HG02759 (cell line): Measurements from ENCODE around the gene RRAGD.

ENCODE experiments used
- ATAC-seq: cut with Tn5 transposase; IDR thresholded peaks from one replicate; pipeline ENCODE4 v1.9.1; 2021; ENCODE audit warnings: mild to moderate bottlenecking, moderate library complexity; ENCODE audit not compliant: unreplicated experiment

The RRAGD gene, protein sequence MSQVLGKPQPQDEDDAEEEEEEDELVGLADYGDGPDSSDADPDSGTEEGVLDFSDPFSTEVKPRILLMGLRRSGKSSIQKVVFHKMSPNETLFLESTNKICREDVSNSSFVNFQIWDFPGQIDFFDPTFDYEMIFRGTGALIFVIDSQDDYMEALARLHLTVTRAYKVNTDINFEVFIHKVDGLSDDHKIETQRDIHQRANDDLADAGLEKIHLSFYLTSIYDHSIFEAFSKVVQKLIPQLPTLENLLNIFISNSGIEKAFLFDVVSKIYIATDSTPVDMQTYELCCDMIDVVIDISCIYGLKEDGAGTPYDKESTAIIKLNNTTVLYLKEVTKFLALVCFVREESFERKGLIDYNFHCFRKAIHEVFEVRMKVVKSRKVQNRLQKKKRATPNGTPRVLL

DNA sequence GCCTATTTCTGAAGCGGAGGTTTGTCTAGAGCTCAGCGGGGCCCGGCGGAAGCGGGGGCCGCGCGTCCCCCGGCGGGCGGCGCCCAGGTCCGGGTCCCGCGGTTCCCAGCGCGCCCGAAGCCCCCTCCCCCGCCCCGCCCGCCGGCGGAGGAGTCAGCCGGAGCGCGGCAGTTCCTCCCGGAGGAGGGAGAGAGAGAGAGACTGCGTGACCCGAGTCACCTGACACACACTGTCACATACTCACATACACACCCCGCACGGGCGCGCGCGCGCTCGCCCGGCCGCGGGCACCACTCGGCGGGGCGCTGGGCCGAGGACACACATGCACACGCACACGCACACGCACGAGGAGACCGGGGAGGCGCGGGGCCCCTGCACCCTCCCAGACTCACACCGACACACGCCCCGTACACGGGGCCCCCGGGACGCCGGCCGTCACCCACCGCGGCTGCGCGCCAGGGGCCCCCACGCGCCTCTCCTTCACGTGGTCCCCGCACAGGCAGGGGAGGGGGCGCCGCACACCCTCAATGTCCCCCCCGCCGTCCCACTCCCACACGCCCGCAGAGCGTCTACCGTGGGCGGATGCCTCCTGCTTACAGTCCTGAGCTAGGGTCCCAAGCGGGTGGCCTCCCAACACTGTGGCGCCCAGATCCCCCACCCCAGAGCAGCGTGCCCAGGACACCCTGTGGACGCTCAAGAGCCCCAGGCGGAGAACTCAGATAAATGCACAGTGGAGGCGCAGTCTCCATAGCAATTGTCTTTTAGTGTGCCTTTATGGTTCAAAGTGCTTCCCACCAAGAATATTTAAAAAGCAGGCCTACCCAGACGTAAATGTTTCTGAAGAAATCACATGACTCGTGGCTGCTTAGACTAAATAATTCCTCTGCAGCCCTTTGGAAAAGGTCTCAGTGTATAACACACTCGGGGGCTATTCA is at the start of gene RRAGD:
Gene RRAGD, minus strand, starts transcription at position 203 of the 935 bp plus-strand sequence. CDS start 280 bp downstream, outside the sequence.
- ATAC-seq: peak; percentile 79

DNA sequence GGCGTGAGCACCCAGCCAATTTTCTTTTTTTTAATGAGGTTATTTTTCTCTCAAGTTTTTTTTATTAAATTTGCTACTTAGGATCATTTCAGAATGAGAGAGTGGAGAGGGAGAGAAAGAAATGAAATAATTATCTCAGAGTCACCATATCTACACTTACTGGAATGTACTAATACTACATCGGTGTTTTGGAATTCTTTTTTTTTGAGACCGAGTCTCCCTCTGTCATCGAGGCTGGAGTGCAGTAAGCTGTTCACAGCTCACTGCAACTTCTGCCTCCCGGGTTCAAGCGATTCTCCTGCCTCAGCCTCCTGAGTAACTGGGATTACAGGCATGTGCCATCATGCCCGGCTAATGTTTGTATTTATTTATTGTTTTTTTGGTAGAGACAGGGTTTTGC is 48.6 kb upstream of the RRAGD start:
- ATAC-seq: no peak

DNA sequence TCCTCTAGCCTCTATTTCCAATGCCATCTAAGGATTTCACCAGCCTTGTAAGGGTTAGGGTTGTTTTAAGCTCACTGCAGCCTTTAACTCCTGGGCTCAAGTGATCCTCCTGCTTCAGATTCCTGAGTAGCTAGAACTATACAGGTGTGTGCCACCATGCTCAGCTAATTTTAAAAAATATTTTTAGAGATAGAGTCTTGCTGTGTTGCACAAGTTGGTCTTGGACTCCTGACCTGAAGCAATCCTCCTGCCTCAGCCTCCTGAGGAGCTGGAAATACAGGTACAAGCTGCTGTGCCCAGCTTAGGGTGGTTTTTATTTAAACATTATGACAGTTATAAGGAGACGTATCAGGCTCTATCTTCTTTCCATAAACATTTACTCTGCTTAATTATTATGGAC is 47.4 kb upstream of the RRAGD start:
- no peak for ATAC-seq

DNA sequence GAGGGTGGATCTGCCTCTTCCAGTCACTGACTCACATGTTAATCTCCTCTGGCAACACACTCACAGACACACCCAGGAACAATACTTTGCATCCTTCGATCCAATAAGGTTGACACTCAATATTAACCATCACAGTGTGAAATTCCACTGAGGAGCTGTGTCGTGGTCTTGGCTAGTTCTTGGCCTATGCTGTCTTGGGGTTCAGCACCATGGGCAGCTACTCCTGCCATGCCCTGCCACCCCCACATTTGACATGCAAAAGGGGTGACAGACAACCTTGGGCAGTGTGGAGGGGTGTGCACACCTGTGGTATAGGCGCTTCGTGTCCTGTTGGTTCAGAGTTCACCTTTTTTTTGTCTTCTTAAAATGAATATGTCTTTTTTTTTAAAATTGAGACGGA is 46.6 kb upstream of the RRAGD start:
- ATAC-seq: no peak

DNA sequence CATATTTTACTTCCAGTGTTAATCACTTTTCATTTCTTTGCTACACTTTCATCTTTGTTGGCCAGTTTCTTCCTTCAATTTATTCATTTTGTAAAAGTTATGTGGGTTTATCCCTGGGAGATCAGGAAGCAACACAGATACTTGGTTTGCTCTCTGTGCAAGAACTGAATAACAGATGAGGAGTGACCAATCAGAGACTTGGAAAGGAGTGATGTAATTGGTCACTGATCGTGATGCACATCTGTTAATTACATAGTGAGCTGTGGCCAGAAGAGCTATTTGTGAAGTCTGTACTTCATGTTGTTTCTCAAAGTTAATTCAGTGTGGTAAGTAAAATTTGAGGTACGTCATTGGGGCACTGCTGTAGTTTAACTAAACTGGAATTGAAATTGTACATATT is 42.2 kb upstream of the RRAGD start:
- no peak for ATAC-seq

DNA sequence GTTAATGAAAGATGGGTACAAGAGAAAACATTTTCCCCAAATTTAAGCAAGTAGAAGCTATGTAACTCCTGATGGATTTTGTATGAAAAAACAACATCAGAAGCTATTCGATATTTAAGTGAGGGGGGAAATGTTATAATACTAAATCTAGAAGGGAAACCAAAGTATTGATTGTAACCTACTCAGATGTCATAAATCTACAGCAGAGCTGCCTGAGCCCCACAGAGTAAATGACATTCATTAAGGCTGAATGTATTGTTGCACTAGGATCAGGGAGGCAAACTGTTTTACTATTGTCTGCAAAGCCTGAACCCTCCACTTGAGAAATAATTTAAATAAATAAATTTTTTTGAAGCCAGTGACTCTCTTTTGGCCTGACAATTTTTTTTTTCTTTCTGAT is 40.2 kb upstream of the RRAGD start:
- ATAC-seq: no peak

DNA sequence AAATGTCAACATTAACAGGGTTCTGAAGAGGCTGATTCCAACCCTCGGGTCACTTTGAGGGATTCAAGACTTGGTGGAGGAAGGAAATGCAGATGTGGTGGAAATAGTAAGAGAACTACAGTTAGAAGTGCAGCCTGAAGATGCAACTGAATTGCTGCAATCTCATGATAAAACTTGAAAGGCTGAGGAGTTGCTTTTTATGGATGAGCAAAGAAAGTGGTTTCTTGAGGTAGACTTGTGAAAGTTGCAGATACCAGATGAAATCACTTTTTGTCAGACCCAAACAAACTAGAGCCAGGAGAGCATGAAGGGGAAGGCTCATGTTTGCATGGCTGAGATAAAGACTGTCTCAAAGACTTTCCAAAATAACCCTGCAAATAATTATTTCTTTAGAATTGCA is 37.1 kb upstream of the RRAGD start:
- ATAC-seq: no peak

DNA sequence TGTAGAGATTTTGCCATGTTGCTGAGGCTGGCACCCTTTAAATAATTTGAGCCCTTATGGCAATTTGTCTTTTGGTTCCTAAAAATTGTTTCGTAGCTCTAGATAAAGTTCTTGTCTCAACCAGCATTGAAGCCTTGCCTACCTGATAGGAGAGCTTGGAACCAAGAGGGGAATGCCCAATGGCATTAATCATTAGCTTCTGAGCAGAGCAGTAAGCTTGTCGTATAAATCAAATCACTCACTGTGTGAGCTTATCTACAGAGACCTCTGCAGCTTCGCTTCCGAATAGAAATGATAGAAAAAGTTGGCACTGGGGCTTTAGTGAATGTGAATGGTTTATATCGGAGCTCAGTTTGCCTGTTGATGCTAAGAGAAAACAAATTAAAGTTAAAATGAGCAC is 31.6 kb upstream of the RRAGD start:
- ATAC-seq: no peak

DNA sequence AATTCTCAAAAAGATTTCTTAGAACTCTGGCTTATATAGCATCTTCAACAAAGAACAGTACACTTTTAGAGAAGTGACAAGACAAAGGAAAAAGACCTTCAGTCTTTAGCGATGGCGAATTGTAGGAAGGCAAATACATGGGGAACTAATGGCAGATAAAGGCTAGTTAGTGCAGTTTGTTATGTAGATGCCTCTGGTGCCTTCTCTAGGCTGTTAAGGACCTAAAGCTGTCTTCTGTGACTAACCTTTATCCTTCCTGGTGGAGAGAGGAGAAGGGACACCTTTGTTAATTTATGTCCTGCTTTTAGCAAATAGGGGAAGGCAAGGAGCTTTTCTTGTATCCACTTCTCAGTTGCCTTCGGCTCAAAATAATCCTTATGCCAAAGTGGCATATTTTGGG is 28.1 kb upstream of the RRAGD start:
- ATAC-seq: no peak

DNA sequence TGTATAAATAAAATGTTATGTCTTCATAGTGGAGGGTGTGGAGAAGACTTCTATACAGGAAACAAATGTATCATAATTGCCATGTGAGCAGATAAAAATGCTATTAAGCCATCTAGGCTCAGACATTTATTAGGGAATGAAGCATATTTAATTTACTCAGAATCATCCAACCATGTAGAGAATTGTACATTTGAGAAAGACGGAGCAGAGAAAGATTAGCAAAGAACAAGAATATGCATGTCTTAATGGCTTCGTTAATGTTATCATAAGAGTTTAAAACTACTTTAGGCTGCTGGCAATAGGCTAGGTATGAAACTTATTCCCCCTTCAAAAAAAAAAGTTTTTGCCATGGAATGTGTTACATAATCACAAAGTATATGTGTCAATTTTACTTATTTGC is 26.9 kb upstream of the RRAGD start:
- ATAC-seq: no peak

DNA sequence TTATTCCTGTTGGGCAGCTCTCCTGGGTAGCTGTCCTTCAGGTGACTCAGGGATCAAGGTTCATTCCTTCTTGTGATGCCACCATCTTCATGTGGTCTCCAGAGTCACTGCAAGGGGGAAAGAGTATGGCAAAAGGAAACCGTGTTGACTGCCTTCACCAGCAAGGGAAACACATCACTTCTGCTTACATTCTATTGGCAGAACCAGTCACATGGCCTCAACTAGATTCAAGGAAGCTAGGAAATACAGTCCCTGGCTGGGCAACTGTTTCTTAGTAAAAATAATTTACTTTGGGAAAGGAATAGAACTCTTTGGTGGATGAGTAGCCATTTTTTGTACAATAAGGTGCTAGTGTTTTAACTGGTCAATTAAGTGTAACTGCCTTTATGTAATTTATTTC is 26.2 kb upstream of the RRAGD start:
- no peak for ATAC-seq

DNA sequence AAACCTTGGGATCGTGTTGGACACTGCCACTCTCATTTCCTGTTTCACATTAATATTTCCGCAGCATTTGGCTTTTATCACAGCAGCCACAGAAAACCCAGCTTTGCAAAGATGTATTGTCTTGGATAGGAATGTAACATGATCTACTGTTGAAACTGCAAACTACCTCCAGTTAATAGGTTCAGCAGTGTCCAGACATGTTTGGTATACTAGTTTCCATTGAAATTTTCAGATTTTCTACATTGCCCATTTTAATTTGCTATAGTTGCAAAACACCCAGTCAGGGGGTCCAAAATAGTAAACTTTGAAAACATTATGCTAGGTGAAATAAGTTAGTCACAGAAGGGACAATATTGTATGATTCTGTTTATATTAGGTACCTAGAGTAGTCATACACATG is 24.2 kb upstream of the RRAGD start:
- no peak for ATAC-seq

DNA sequence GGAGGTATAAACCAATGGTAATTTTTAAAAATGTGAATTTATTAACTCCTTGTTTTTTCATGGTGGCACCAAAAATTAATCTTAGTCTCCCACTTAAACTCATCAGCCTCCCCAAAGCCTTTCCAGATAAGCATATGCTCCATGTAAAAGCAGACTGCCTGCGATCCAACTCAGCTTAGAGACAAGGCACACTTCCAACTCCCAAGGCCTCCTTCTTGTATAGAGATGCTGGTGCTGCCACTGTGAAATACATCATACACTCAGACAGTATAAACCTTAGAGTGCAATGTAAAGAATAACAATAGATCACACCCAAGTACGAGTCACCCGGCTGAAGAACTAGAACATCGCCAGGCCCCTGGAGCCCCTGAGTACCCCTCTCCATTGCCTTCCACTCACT is 22.9 kb upstream of the RRAGD start:
- ATAC-seq: no peak

DNA sequence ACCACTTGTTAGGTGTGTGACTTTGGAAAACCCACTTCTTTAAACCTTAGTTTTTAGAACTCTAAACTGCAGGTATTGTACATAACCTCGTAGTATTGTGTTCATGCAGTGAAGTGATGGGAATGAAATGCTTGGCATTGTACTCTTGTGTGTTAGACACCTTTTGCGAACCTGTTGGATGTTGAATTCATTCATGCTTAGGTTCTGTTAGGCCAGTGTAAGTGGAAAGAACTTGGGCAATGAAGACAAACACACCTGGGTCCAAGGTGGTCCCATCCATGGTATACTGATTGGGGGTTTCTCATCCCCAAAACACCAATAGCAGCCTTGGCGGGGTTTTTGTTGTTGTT is 22.1 kb upstream of the RRAGD start:
- ATAC-seq: no peak

DNA sequence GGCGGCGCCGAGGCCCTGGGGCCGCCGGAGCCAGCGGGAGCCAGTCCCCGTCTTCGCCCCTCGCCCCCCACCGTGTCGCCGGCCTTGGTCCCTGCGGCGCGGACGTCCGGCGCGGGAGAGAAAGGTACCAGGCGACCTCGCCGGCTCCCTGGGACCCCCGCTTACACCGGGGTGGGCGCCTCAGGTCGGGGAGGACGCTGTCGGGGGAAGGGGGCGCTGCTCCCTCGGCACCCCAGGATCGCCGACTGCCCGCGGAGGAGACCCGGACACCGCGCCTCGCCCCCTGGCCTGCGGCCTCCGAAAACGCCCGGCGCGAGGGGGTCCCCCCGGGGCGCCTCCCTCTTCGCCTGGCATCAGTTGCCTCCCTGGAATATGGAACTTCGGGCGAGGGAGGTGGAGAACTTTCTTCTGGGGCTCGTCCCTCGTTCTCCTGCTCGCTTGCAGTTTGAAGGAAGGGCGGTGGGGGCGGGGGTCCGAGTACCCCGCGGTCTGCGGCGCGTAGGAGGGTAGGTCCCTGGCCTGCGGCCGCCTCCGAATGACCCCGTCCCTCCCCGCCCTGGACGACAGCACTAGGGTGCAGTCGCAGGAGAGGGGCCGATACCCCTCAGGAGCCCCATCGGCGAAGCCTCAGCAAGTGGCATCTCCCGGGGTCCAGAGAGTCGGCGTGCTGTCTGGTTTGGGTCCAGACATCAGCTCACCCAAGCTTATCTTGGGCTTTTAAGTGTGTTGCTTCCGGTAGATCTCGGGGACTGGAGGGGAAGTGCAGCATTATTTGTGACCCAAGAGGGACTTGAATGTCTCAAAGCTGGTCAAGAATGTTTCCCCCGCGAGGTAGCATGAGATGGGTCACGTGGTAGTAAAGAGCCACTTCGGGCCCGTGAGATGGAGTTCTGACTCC is 21.4 kb upstream of the RRAGD start:
- ATAC-seq: peak; percentile 42

DNA sequence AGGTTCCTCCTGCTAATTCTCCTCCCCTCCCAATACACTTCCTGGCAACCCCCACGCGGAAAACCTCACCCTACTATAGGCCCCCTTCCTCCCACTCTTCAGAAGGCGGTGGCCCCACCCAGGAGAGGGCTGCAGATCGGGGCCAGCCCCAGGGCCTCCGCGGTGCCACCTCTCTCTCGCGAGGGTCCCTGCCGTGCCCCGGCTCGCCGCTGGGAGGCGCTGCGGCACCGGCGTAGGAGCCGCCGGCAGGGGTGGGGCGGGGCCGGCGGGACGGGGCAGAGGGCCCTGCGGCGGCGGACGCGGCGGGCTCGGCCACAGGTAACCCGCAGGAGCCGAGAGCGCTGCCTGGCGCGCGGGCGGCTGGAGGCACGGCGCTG is 20.8 kb upstream of the RRAGD start, which contains the start of gene ANKRD6:
Gene ANKRD6, plus strand, starts transcription at position 278 of the 377 bp plus-strand sequence. CDS start 133,825 bp downstream, outside the sequence.
- ATAC-seq: peak; percentile 96

DNA sequence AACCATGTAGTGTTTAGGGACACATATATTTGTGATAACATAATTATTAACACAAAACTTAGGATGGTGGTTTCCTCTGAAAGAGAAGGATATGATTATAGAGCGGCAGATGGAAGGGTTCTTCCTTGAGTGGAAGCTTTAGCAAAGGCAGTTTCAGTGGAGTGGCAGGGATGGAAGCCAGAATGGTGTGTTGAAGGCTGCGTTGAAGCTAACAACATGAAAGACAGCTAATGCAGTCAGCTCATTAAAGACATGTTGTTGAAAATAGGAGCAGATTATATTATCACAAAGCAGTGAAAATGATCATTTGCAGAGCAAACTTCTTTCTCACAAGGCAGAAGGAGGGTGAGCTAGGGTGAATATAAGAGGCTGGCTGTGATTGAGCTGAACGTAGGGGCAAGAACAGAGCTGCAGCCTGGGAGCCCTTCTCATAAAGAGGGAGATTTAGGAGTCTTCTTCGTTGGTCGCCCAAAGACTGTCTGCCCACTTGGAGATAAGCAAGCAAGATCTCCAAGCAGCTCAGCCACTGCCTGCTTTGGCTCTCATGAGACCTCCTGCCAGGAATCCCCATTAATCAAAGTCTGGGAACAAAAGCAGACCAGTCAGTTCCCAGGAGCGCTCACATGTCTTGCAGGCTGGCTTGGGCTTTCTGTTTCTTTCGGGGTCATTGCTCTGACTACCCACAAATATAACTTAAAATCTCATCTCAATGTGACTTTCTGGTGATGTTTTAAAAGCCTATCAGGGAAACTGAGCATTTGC is 18.3 kb upstream of the RRAGD start:
- ATAC-seq: no peak

DNA sequence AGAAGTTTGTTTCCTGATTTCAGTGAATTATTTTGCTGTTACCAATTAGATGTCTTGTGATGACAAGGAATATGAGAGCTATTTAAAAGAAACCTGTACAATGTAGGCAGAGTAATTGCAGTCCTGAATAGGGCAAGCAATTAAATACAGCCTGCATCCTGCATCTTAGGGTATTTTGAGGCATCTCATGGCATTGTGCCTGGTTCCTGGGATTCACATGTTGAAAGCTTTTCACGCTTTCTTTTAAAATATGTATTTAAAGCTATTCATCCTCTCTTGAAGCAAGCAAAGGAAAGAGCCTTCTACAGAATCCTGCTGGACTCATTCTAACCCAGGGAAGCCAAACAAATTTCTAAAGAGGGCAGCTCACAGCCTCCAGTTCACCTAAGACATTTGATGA is 4.7 kb upstream of the RRAGD start:
- ATAC-seq: no peak

DNA sequence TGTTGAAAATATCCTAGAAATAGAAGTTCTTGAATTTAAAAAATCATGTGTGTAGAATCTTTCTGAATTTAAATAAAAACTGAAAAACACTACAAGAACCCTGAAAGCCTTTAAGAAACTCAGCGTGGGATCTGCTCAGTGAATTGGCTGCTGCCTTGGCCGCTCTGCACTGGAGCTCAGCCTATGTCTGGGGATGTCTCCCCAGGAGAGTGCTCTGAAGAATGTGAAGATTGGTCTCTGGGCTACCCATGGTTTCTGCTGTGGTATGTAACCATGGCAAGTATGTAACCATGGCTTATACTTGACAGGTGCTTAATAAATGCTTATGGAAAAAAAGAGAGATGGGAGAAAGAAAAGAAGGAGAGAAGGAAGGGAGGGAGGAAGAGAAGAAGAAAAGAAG is 3.1 kb upstream of the RRAGD start:
- ATAC-seq: no peak

DNA sequence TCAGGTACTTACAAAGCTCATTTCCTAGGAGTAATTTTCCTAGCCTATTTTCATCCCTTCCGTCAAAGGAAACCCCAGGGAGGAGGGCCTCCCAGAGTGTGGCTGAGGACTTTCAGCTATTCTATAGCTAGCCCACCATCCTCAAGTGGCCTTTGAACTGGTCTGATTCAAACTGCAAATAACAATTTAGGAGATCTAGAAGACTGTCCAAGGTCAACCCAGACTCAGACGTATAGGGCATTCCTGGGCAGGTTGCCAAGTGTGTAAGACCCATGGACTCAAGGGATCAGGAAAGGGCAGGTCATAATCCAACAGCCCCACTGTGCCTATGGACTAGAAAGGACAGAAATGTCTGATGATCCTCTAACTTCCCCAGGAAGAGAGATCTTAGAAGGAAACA is 2.1 kb upstream of the RRAGD start:
- ATAC-seq: no peak
